22Rv1 (cell line): ENCODE measurements around the gene FBXO11.

Source experiments
- CTCF ChIP-seq: fragments of 450-650 bp; IDR thresholded peaks from 2 replicates; pipeline ENCODE4 v1.5.1; 2017; ENCODE audit warnings: mild to moderate bottlenecking
- ZFX ChIP-seq: fragments of 450-650 bp; IDR thresholded peaks from 2 replicates; pipeline ENCODE4 v1.6.1; 2017; ENCODE audit warnings: antibody characterized with exemption, borderline replicate concordance

GRCh38 chr2:47799031-47799609, 107.2 kb downstream of the FBXO11 start:
- no peak for TF ChIP-seq CTCF
- no peak for TF ChIP-seq ZFX
